Measurements from ENCODE around the gene CNOT4. TPM values are rescaled to one million over a fixed set of nuclear protein-coding genes. Genes with fewer than 3 reads are reported as not detected.

CNOT4 gene
- total RNA-seq, 1 experiment from 2014 or later, result 16.6 TPM

GRCh38 chr7:135539629-135540028, 29.7 kb upstream of the CNOT4 start:
- DNase-seq (ENCODE audit: low read depth, low spot score) (no peak), ATAC-seq (no peak)
- H3K36me3 ChIP-seq (ENCODE audit: control insufficient read depth in 1 of 2, insufficient read depth in 2 of 2, low read length in 2 of 2), result no peaks in the 10 kb centered on the region
- H3K27ac ChIP-seq (ENCODE audit: low read depth, low read length), result no peak overlapping the region
- H3K4me1 ChIP-seq (ENCODE audit: control insufficient read depth in 1 of 2, insufficient read depth in 2 of 2, low read length in 2 of 2), result no peaks in the 10 kb centered on the region
- H3K27me3 ChIP-seq (ENCODE audit: insufficient read depth, low read length), result peaks cover 10% of the 10 kb centered on the region; the same call in 1 of the 2 replicates
- H3K9me3 ChIP-seq (ENCODE audit: control insufficient read depth in 1 of 2, insufficient read depth in 1 of 2, low read depth in 1 of 2, low read length in 2 of 2), result no peaks in the 10 kb centered on the region
- H4K20me1 ChIP-seq (ENCODE audit: insufficient read depth), result no peaks in the 10 kb centered on the region
- H3K9me2 ChIP-seq (ENCODE audit: insufficient read depth), result no peaks in the 10 kb centered on the region
- BruUV-seq (replicated peaks), result no TSS peak
- no peaks in the 10 kb centered on the region for H3K79me2 ChIP-seq (ENCODE audit: insufficient read depth, low read length)
- no peak overlapping the region for H2AFZ ChIP-seq (ENCODE audit: low read depth, low read length, poor library complexity, severe bottlenecking)
- no peak overlapping the region for H3K4me2 ChIP-seq (ENCODE audit: low read length)
- H3K4me3 ChIP-seq (replicated peaks in 1 of 2; ENCODE audit: low read depth in 1 of 2, low read length in 2 of 2), result no peak overlapping the region
- H3K9ac ChIP-seq (ENCODE audit: low read length), result no peak overlapping the region
- TF ChIP-seq TCF7L2 (IDR thresholded peaks at IDR 0.05; ENCODE audit: borderline replicate concordance, extremely low read depth, insufficient read depth, insufficient read length), result no peak
- POLR2A ChIA-PET, result no interaction called here
- intact Hi-C loops (cut with micrococcal nuclease), result no loop called here
- RAD21 ChIA-PET (ENCODE audit: low non-redundant PET in 1 of 2, low total read pairs in 2 of 2, uncharacterized antibody in 2 of 2, unreplicated experiment in 2 of 2), result no interaction called here
- CTCF ChIA-PET, result no interaction called here

- TF ChIP-seq SP1 (IDR thresholded peaks at IDR 0.05; ENCODE audit: low read depth) (no peak), ZNF274 (IDR thresholded peaks at IDR 0.05; ENCODE audit: low read depth, low read length) (no peak), POLR2AphosphoS5 (IDR thresholded peaks at IDR 0.05; ENCODE audit: low read depth, low read length) (no peak), MAX (IDR thresholded peaks at IDR 0.05) (no peak), YY1 (IDR thresholded peaks at IDR 0.05; ENCODE audit: extremely low read depth, insufficient replicate concordance, low read depth, low read length) (no peak), ELF1 (IDR thresholded peaks at IDR 0.05; ENCODE audit: borderline replicate concordance, low read depth) (no peak), RAD21 (IDR thresholded peaks at IDR 0.05; ENCODE audit: low read depth) (no peak), CBX3 (IDR thresholded peaks at IDR 0.05; ENCODE audit: low read depth) (no peak), EGR1 (IDR thresholded peaks at IDR 0.05; ENCODE audit: low read depth) (no peak), SIN3A (IDR thresholded peaks at IDR 0.05; ENCODE audit: low read depth) (no peak), TCF7L2 (IDR thresholded peaks at IDR 0.05; ENCODE audit: borderline replicate concordance, extremely low read depth, insufficient read depth, insufficient read length) (no peak), CEBPB (IDR thresholded peaks at IDR 0.05; ENCODE audit: low read depth) (no peak), ATF3 (IDR thresholded peaks at IDR 0.05) (no peak), EZH2 (IDR thresholded peaks at IDR 0.05) (no peak), REST (IDR thresholded peaks at IDR 0.05; ENCODE audit: low read depth) (no peak), SRF (IDR thresholded peaks at IDR 0.05; ENCODE audit: low read depth) (no peak)
- no peak for ATAC-seq
- Histone ChIP-seq H3K36me3 (ENCODE audit: control insufficient read depth in 1 of 2, insufficient read depth in 2 of 2, low read length in 2 of 2) (no peaks in the 10 kb centered on the region), H3K4me2 (ENCODE audit: low read length) (no peak overlapping the region), H3K79me2 (ENCODE audit: insufficient read depth, low read length) (no peaks in the 10 kb centered on the region), H3K27ac (ENCODE audit: low read depth, low read length) (no peak overlapping the region), H3K9ac (ENCODE audit: low read length) (no peak overlapping the region), H3K27me3 (ENCODE audit: insufficient read depth, low read length) (peaks cover 10% of the 10 kb centered on the region; the same call in 1 of the 2 replicates), H4K20me1 (ENCODE audit: insufficient read depth) (no peaks in the 10 kb centered on the region), H3K4me1 (ENCODE audit: control insufficient read depth in 1 of 2, insufficient read depth in 2 of 2, low read length in 2 of 2) (no peaks in the 10 kb centered on the region), H3K9me3 (ENCODE audit: control insufficient read depth in 1 of 2, insufficient read depth in 1 of 2, low read depth in 1 of 2, low read length in 2 of 2) (no peaks in the 10 kb centered on the region), H3K9me2 (ENCODE audit: insufficient read depth) (no peaks in the 10 kb centered on the region), H2AFZ (ENCODE audit: low read depth, low read length, poor library complexity, severe bottlenecking) (no peak overlapping the region), H3K4me3 (replicated peaks in 1 of 2; ENCODE audit: low read depth in 1 of 2, low read length in 2 of 2) (no peak overlapping the region)
- intact Hi-C loops (cut with micrococcal nuclease), result no loop called here
- CTCF ChIA-PET, result no interaction called here
- RAD21 ChIA-PET (ENCODE audit: low non-redundant PET in 1 of 2, low total read pairs in 2 of 2, uncharacterized antibody in 2 of 2, unreplicated experiment in 2 of 2), result no interaction called here
- no peak for DNase-seq (ENCODE audit: low read depth, low spot score)
- no TSS peak for BruUV-seq (replicated peaks)
- POLR2A ChIA-PET, result no interaction called here
Measured at GRCh38 chr7:135538376-135538775, 28.5 kb upstream of the CNOT4 start.
